Activated naive CD4-positive, alpha-beta T cell treated with anti-CD3 and anti-CD28 coated beads, Interleukin-2, amount 50 U/mL, for 72 hours (primary cell): Measurements from ENCODE around the gene RBM19. TPM values are rescaled to one million over a fixed set of nuclear protein-coding genes. Genes with fewer than 3 reads are reported as not detected.

ENCODE experiments used
- ATAC-seq, 2 donors: fragments of 150-1000 bp; cut with Tn5 transposase; 2 replicates each; pipeline ENCODE4 v1.10.0; 2021; ENCODE audit warnings: mild to moderate bottlenecking in 2 of 2, moderate library complexity in 2 of 2
- DNase-seq, 2 donors: peaks; one replicate each; pipeline ENCODE4 v3.0.0; 2021 to 2022; ENCODE audit warnings: low spot score in 2 of 2
- H3K27ac Mint-ChIP-seq, 2 donors: one replicate each; pipeline ENCODE4 v1.8.0; 2022; ENCODE audit warnings: mild to moderate bottlenecking in 2 of 2, mixed read lengths in 2 of 2
- H3K36me3 Mint-ChIP-seq, 2 donors: one replicate each; pipeline ENCODE4 v1.8.0; 2022; ENCODE audit warnings: mixed read lengths in 2 of 2
- H3K9me3 Mint-ChIP-seq, 2 donors: one replicate each; pipeline ENCODE4 v1.8.0; 2022; ENCODE audit warnings: mixed read lengths in 2 of 2
- total RNA-seq, 2 donors: library from RNA; stranded (reverse); gene quantifications; one replicate each; pipeline ENCODE4 v1.2.3, GENCODE V29; 2022

The RBM19 gene
- total RNA-seq, 2 donors from 2014 or later: 63.6 to 86.0 TPM

DNA sequence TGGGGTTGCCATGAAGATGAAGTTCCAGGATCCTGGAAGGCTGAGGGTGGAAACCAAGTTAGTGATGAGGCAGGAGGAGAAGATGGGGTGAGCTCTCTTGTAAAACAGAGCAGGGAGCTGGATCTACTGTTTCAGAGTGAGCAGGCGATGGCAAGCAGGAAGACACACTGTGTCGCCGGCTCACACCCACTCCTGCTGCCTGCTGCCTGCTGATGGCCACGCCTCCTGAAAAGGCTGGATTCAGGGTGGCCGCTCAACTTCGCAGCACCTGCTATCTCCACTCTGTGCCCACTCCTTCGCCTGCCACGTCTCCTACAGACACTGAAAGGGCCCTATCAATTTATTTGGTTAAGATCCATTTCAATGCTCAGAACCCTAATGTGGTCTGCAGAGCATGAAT lies 96.1 kb downstream of the RBM19 start:
- ATAC-seq: no peak
- peak overlapping the region in 1 of 2 donors; percentile 85 for H3K27ac Mint-ChIP-seq

DNA sequence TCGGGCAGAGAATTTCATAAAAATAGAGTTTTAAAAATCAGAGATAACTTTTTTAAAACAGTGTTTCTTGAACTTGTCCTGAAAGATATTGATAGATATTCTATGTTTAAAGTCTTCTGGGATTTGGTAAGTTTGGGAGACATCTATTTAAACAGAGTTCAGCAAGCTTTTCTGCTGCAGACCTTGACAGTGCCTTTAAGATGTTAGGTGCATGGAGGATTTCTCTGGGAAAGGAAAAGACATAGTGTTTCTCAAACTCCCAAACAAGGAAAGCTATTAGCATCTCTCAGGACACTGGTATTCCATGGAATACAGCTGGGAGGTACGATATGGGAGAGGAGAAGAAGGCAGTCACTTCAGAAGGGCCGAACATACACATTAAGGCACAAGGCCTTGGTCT lies 97.8 kb downstream of the RBM19 start:
- no peak overlapping the region for H3K27ac Mint-ChIP-seq
- no peak for ATAC-seq
- DNase-seq: no peak
- H3K36me3 Mint-ChIP-seq: peaks cover 9% of the 10 kb centered on the region in 2 donors
- no peaks in the 10 kb centered on the region for H3K9me3 Mint-ChIP-seq

More for the DNA sequence above, 96.1 kb downstream of the RBM19 start:
- DNase-seq: no peak
- Mint-ChIP-seq H3K36me3 (peaks cover 17 to 21% of the 10 kb centered on the region in 2 donors), H3K9me3 (no peaks in the 10 kb centered on the region)

DNA sequence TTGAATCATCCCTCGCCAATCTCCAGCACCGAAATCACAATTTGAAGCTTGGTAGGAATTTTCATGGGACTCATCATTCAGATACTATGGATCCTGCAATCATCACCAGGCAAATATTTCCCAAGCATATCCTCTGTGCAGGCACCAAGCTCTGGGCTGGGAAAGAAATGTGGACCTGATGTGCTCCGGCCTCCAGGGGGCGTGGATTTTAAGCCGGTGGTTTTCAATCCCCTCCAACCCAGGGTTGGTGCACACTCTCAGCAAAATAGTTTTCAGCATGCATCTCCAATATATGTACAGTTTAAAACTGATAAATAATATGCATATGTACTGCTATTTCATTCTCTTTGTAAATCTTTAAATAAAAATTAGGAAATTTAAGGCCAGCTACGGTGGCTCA lies 98.9 kb downstream of the RBM19 start:
- H3K36me3 Mint-ChIP-seq: peaks cover 9% of the 10 kb centered on the region in 2 donors
- no peak overlapping the region for H3K27ac Mint-ChIP-seq
- no peaks in the 10 kb centered on the region for H3K9me3 Mint-ChIP-seq
- DNase-seq (no peak), ATAC-seq (no peak)

DNA sequence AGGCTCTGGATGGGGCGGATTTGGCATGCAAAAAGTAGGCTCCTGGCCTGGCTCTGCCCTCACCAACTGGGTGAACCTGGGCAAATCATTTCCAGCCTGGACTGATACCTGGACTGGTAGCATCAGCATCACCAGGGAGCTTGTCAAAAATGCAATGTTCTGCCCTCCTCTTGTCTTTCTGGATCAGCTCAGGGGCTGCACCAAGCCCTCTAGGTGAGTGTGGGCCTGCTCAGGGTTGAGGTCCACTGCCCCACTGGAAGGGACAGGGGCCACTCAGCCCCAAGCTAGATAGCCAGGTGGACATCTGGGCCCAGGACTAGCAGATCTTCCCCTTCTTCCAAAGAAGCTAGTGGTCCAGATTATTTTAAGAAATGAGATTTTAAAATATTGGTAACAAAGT lies 99.6 kb downstream of the RBM19 start:
- DNase-seq (no peak), ATAC-seq (no peak)
- Mint-ChIP-seq H3K36me3 (peaks cover 9% of the 10 kb centered on the region in 2 donors), H3K27ac (no peak overlapping the region), H3K9me3 (no peaks in the 10 kb centered on the region)

DNA sequence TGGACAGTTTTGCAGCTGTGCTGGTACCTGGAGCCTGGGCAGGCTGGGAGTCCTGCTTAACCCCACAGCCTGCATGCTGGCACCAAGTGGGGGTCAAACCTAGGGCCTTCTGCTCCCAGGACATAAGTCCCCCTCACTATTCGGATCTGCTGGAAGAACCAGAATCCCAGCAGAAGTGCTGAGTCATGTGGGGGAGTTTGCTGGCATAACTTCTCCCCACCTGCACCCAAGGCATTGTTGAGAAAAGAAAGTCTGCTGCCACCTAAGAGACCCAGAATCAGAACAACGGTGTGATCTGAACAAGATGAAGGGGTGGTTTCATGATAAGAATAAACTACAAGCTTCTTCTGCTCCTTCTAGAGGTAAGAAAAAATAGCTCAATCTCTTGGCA lies 102.7 kb downstream of the RBM19 start:
- Mint-ChIP-seq H3K9me3 (no peaks in the 10 kb centered on the region), H3K36me3 (peaks cover 0 to 9% of the 10 kb centered on the region in 2 donors), H3K27ac (peak overlapping the region in 1 of 2 donors; percentile 41)
- ATAC-seq (no peak), DNase-seq (no peak)

DNA sequence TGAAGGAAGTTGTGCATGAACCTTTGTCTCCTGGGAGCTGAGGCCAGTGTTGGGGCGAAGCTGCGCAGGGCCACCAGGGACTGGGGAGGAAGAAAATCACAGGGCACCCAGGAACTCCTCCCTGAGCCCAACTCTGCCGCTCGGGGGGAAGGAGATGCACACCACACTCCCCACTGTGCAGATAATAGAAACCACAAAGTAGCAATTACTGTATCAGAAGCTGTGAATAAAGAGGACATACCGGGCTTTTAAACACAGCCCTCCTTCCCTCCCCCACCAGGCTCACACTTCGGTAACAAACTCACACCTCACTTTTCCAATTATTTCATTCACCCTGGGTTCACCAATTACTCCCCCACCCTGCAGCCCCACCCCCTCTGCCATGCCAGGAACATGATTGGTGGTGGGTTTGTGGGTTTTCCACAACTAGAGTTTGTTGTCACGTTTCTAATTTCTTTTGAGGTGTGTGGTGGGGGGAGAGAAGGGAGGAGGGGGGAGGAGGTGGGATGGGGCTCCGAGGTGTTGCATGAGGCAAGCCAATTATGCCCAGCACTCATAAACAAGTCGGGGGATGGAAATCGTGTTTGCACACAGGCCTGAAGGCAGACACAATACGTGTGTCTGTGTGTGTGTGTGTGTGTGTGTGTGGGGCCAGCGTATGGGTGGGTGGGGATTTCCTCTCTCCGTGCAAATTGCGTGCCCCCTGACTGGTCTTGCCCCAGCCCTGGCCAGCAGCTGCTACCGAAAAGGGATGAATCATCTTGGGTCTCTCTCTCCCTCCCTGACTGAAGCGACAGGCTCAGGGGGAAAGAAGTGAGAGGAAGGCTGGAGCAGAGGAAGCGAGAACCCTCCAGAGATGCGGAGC lies 103.3 kb downstream of the RBM19 start:
- Mint-ChIP-seq H3K36me3 (peaks cover 0 to 9% of the 10 kb centered on the region in 2 donors), H3K9me3 (no peaks in the 10 kb centered on the region), H3K27ac (peak overlapping the region in 1 of 2 donors; percentile 41)
- ATAC-seq (no peak), DNase-seq (no peak)

DNA sequence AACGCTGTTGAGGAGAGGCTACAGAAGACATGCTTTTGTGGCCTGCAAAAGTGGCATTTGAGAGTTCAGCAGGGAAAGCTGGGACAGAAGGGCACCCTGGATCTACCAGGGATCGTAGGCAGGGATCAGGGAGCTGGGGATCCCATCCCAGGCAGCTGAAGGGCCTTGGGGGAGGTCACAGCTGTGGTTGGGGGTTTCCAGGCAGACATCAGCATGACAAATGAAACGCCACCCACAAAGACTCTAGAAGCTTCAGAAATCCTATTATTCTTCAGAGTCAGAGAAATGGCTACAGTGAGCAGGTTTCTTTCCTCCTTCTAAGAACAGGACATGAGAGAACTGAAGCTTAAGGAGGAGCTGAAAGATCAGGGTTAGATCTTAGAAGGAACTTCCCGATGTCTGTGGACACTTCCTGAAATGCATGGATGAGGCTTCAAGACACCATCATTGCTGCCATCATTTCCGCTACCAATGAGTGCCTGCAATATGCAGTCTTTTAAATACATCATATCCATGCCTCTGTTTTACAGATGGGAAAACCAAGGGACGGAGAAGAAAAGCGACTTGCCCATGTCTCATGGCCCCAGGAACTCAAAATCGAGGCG lies 104.3 kb downstream of the RBM19 start:
- DNase-seq (no peak), ATAC-seq (no peak)
- H3K36me3 Mint-ChIP-seq: peaks cover 6 to 9% of the 10 kb centered on the region in 2 donors
- no peaks in the 10 kb centered on the region for H3K9me3 Mint-ChIP-seq
- peak overlapping the region; percentile 31 to 70 for H3K27ac Mint-ChIP-seq

DNA sequence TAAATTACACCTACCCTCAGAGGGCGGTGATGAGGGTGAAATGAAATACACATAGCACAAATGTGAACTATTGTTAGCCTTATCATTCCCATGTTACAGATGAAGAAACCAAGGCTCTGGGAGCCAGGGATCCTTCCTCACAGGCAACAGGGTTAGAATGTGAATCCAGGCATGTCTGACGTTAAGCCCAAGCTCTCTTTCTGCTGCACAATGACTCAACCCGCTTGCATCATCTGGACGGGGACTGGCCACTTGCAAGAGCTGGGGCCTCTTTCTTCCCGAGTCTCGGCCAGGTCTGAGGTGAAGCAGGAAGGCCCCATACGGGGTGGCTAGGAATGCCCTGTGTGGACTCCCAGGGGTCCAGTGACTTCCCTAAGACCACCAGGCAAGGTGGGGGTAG lies 105.2 kb downstream of the RBM19 start:
- no peaks in the 10 kb centered on the region for H3K9me3 Mint-ChIP-seq
- ATAC-seq: no peak
- H3K27ac Mint-ChIP-seq: peak overlapping the region in 1 of 2 donors; percentile 14
- DNase-seq: no peak
- peaks cover 9 to 11% of the 10 kb centered on the region in 2 donors for H3K36me3 Mint-ChIP-seq

DNA sequence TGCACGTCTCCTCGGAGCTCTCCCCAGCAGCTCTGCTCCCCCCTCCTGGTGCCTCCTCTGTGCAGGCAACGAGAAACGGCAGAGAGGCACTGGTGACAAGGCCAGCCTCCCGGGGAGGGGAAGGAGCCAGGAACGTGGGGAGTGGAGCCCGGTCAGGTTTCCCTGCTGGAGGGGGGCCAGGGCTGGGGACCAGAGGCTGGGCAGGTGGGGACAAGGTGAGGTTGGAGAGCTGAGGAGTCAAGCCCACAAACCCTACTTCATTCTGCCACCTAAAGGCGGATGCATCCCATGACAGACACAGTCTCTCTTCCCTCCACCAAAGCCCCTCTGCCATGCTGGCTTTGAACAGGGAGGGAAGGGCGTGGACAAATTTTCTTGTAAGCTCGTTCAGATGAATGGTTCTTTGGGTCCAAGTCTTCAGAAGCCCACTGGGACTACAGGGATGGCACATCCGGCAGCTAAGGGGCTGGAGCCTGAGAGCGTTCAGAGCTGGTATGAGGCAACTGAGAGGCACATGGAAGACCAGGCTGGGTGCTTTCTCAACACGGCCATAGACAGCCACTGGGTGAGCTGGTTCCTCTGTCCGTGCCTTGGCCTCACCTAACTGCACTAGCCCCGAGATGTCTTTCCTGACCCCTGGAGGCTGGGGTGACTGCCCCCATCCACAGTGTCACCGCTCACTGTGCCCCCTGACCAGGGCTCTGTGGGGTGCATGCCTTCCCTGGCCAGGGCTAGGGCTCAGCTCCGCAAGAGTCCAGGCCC lies 105.9 kb downstream of the RBM19 start:
- DNase-seq (no peak), ATAC-seq (no peak)
- H3K9me3 Mint-ChIP-seq: no peaks in the 10 kb centered on the region
- peak overlapping the region in 1 of 2 donors; percentile 14 for H3K27ac Mint-ChIP-seq
- peaks cover 5 to 11% of the 10 kb centered on the region in 2 donors for H3K36me3 Mint-ChIP-seq

DNA sequence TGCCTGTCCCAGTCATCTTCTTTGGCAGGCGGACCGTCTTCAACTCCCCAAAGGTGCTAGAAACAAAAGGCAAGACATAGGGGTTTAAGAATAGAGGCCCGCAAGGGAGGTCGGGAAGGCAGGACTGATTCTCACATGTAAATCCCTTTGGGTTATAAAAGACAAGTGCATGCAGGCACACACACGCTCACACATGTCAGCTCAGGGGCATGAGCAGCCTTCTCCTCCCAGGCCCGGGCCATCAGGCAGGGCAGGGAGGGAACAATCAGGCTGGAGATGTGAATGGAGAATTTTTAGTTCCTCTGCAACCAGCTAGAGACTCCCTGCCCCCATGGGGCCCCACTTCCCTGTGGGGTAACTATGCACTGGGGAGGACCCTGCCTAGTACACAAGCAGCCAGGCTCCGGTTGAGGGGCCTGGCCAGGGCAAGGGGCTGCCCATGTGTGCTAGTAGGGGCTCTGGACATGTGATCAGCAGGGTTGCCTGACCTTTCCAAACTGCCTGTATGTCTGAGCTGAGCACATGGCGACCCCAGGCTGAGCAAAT lies 107.2 kb downstream of the RBM19 start:
- no peak for ATAC-seq
- H3K27ac Mint-ChIP-seq: no peak overlapping the region
- peaks cover 0 to 11% of the 10 kb centered on the region in 2 donors for H3K36me3 Mint-ChIP-seq
- H3K9me3 Mint-ChIP-seq: no peaks in the 10 kb centered on the region
- no peak for DNase-seq

DNA sequence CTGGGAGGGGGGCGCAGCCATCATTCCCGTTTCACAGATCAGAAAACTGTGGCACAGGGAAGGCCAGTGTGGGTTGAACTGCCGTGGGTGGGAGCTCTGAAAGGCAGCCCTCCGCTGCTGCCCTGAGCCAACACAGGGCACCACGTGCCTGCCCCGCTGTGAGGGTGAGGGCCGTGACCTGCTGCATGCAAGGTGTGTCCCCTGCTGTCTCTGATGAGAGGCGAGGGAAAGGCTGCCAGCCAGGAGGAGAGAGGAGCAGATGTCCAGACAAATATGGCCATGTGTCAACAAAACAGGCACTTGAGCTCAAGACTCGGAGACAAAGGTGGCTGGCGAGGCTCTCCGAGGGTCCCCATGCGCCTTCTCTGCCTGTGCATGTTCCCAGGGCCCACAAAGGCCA lies 108.8 kb downstream of the RBM19 start:
- no peak for ATAC-seq
- no peak for DNase-seq
- Mint-ChIP-seq H3K9me3 (no peaks in the 10 kb centered on the region), H3K36me3 (peaks cover 0 to 11% of the 10 kb centered on the region in 2 donors), H3K27ac (peak overlapping the region in 1 of 2 donors; percentile 36)

DNA sequence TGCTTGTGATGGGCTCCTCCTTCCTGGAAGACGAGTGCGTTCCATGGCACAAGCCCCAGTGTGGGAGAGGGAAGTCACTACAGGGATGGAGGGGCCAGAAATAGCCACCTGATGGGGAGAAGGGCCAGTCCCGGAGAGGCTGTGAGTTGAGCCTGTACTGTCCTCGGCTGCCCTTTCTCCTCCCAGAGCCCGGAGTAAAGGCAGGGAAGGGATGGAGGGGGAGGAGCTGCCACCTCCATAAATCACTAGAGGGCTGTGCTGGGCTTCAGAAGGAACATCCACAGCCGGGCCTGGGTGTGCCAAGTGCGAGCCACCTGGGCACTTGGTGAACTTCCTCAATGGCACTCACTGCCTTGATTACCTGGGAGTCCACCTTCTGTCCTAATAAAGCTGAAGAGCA lies 110.1 kb downstream of the RBM19 start:
- H3K36me3 Mint-ChIP-seq: peaks cover 0 to 11% of the 10 kb centered on the region in 2 donors
- ATAC-seq (no peak), DNase-seq (no peak)
- no peak overlapping the region for H3K27ac Mint-ChIP-seq
- no peaks in the 10 kb centered on the region for H3K9me3 Mint-ChIP-seq

DNA sequence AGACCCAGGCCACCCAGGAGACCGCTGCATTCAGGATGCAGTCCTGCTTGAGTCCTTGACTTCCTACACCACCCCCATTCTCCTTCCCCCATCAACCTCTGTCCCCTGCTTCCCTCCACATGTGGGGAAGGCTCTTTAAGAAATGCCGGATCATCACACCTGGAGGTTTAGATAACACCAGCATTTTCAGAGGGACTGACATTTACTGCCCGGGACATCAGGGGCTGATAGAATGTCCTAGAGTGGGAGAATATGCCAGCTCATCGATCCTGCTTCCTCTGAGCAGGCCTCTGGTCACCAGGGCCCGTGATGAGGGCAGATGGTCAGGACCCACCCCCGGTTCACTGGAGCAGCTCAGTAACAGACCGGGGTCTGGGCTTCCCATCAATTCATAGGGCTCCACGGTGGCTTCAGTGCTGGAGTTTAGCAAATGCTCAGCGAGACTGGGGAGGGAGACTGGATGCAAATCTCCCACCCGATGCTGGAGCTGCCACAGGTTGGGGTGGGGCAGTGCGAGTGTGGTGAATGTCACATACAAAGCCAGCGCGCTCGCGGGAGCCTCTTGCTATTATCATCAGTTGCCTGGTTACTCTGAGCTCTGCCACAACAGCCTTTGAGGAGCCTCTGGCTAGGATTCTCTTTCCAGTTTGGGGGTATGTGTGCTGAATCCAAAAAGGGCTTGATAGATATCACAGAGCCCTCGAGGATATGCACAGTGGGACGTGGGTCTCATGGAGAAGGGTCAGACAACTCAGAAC lies 111.6 kb downstream of the RBM19 start:
- ATAC-seq (no peak), DNase-seq (no peak)
- Mint-ChIP-seq H3K36me3 (peaks cover 0 to 11% of the 10 kb centered on the region in 2 donors), H3K27ac (peak overlapping the region in 1 of 2 donors; percentile 55), H3K9me3 (no peaks in the 10 kb centered on the region)

DNA sequence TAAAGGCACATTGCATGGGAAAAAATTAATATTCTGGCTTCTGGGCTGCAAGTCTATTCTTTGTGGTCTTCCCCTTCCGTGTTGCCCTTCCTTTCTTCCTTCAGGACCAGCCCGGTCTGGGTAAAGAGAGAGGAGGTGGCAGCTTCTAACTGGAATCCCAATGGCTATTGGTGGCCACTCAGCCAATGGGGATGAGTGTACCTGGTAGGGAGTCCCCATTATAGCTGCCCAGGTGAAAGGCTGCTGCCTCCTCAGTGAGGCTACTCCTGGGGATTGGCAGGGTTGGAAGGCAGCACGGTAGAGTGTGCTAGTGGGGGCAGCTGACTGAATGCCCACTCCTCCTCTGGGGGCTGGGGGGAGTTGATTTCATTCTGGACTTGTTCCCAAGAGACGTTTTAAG lies 112.6 kb downstream of the RBM19 start:
- peaks cover 6 to 11% of the 10 kb centered on the region in 2 donors for H3K36me3 Mint-ChIP-seq
- ATAC-seq (no peak), DNase-seq (no peak)
- no peak overlapping the region for H3K27ac Mint-ChIP-seq
- H3K9me3 Mint-ChIP-seq: no peaks in the 10 kb centered on the region

DNA sequence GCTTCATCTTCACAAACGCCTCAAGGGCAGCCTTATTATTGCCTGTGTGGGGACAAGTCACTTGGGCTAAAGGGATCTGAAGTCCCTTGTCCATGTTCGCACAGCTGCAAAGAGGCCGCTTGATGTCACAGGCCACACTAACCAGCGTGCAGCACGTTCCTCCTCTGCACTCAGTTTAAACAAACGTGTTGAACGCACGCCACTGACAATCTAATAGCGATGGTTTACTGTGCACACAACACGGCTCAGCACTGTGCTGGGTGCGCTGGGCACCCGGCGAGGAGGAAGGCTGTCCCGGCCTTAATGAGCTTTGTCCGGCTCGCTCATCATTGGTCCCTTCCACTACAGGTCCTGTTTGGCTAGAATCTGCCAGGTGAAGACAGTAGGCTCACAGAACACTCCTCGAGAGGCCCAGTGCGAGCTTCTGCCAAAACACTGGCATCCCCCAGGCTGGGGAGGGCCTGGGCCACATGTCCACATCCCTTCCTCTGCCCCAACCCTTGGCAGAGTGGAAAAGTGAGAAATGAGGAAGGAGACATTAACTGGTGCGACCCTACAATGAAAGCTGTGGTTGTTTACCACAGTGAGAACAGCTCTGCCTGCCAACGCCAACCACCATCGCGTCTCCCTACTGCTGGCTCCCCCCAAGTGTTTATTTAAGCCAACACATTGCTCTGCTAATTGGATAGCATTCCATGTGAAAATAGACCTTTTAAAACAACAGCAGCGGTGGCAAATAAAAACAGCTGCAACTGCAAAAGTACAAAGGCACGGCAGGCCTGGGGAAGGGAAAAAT lies 113.2 kb downstream of the RBM19 start:
- ATAC-seq (no peak), DNase-seq (no peak)
- Mint-ChIP-seq H3K9me3 (no peaks in the 10 kb centered on the region), H3K27ac (peak overlapping the region in 1 of 2 donors; percentile 55), H3K36me3 (peaks cover 6 to 11% of the 10 kb centered on the region in 2 donors)
